T-helper 2 cell treated with Interferon-gamma antibody and Interleukin-4, amounts not matched to agents 100 ng/mL and 5 ng/mL, for 36 hours (primary cell): ENCODE measurements around the gene ARHGAP1. TPM values are rescaled to one million over a fixed set of nuclear protein-coding genes. Genes with fewer than 3 reads are reported as not detected.

ENCODE experiments used
- intact Hi-C: fragments of 100-400 bp; cut with micrococcal nuclease; formaldehyde crosslinking; loops from one replicate; pipeline ENCODE4 v1.15.1; 2023
- total RNA-seq: library from RNA; stranded (reverse); gene quantifications from 2 replicates; pipeline ENCODE4 v1.2.3, GENCODE V29; 2022

Gene ARHGAP1
- total RNA-seq, result 77.0 and 87.5 TPM in 2 replicates

DNA sequence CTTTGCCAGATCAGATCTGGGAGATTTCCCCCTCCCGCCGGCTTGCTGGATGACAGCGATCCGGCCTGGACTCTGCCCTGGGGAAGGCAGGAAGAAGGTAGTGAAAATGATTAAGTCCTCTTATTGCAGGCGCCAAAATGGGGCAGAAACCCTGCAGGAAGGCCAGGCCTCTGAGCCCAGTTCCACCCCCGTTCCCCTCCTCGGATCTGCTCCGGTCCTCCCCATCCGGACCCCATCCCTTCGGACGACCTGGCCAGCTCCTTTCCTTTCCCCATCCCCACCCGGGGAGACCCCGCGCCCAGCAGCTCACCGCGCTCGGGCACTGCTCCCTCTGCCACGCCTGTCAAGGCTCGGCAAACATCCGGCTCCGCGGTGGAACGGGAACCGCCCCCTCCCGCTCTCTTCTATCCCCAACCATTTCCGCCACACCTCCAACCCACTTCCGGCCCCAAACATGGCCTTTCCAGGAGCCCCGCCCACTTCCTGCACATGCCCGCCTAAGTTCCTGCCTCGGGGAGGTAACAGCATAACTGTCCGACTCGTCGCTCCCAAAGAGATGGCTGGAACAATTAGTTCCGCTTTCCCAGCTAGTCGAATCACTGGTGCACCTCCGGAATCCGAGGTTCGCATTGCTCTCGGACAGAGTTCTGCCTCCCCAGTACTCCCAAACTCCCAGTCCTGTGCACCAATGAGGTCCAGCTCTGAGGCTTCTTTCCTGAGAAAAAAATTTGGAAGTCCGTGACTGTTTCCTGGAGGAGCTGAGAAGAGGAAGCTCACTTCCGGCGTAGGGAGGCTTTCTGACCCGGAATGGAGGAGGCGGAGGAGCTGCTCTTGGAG is at the start of gene ARHGAP1, which contains the start of gene ZNF408:
TSS of gene ARHGAP1 (minus strand) at position 379 of the 837 bp plus-strand sequence. CDS start 4,512 bp downstream, outside the sequence.
TSS of gene ZNF408 (plus strand) at position 791 of the 837 bp plus-strand sequence. CDS start at position 808, 17 bp downstream.
- intact Hi-C loops, result loop anchor here (1.0 to 10.0 kb wide), 10 partner anchors 29 to 782 kb away; partner anchors contain the start of genes AMBRA1, ATG13, CKAP5 and CSTPP1

DNA sequence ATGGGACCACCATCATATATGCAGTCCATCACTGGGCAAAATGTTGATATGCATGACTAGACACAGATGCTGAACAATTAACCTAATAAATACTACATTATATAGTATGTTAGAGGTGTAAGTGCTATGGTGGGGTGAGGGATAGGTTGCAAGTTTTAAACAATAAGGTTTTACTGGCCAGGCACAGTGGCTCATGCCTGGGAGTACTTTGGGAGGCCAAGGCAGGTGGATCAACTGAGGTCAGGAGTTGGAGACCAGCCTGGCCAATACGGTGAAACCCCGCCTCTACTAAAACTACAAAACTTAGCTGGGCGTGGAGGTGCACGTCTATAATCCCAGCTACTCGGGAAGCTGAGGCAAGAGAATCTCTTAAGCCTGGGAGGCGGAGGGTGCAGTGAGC is 46.7 kb upstream of the ARHGAP1 start:
- intact Hi-C loops, result no loop called here

DNA sequence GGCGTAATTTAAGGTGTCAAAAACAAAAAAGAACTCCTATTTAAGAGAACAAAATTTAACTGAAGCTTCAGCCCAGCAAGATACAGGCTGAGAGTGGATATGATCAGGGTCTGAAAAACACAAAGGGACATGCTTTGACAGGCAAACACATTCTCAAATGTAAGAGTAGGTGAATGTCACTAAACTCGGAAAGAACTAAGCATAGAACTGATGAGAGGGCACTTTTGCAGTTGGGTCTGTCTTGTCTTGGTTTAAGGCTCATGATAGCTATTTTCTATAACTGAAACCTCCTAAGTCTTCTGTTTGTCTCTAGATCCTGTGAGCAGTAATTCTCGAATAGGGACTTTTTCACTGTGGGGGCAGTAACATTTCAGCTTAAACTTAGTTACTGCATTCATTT is 45.6 kb upstream of the ARHGAP1 start:
- intact Hi-C loops, result no loop called here

DNA sequence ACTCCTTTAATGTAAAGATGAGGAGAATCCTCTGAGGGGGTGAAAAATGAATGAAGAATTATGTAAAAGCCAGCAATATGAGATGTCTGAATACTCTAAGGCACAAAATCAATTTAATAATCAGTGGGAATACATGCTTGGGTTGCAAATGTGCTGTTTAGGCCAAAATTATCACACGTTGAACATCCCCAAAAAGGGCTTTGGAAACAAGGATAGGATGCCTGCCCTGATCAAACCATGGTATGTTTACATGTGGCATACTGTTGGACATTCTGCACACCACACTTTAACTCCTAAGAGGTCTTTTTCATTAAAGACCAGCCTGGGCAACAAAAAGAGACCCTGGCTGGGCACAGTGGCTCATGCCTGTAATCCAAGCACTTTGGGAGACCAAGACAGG is 44.9 kb upstream of the ARHGAP1 start:
- intact Hi-C loops, result no loop called here

DNA sequence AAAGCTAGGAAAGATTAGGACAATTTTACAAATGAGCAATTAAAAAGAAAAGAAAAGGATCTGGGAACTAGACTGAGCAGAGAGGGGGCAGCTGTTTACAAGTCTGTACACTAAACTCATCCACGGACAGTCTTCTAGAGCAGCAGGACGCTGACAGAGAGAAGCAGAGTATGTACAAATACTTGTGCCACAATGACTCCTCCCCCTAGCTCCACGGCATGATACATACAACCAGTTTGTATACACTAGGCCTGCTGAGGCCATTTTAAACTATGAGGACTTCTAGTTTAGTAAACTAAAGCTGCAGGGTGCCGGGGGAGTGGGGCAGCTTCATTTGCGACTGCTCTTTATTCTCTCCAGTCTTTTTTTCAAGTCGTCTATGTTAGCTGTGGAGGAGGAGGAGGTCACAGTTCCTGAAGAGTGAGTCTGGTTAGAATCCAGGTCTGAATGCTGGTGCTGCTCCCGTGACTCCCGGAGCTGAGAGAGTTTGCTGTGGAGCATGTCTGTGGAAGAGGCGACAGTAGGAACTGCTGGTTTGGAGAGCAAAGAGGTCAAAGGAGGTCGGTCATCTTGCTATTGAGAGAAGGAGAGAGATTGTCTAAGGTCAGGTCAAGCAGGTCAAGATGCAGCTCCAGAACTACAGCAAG is 43.4 kb upstream of the ARHGAP1 start:
- intact Hi-C loops, result no loop called here

DNA sequence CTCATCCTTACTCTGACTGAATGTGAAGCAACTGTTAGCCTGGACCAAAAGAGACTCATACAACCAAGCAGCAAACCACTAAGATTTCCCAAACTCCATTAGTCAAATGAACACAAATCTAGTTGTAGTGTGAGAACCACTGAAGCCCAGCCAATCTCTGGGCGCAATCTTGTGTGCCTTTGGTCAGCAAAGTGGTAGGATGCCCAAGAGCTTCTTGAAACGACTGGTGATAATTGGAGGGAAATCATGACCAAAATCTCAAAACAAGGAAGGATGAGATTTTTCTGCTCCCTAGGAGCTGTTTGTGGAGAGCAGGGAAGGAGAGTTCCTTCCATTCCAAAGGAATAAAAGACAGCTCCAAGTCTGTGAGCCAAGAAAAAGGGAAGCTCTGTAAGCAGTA is 42.6 kb upstream of the ARHGAP1 start:
- intact Hi-C loops, result no loop called here

DNA sequence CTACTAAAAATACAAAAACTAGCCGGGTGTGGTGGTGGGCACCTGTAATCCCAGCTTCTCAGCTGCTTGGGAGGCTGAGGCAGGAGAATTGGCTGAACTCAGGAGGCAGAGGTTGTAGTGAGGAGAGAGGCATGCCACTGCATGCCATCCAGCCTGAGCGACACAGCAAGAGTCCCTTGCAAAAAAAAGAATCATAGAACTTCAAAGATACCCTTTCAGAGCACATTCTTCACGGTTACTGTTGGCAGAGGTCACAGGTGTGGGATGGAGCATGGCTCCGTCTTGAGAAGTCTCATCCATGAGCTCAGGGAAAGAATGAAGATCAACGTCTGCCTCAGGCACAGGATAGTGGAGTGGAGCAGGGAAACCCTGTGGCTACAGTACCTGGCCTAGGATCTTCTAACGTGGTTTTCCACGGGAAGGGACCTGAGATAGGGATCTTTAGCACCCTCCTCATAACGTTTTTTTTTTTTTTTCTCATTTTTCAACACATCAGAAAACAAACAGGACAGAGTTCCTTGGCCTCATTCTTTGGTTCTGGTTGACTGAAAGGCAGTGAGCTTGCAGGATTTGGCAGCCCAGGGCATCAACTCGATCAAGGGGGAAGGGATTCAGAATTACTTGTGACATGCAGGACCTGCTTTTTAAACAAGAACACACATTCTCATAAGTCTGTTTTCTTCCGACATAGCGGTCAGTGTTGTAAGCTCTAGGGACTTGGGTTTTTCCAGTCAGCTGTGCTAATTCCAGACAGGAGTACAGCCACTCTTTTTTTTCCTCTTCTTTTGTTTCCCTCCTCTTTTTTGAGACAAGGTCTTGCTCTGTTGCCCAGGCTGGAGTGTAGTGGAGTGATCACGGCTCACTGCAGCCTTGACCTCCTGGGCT is 41.4 kb upstream of the ARHGAP1 start:
- intact Hi-C loops, result no loop called here

DNA sequence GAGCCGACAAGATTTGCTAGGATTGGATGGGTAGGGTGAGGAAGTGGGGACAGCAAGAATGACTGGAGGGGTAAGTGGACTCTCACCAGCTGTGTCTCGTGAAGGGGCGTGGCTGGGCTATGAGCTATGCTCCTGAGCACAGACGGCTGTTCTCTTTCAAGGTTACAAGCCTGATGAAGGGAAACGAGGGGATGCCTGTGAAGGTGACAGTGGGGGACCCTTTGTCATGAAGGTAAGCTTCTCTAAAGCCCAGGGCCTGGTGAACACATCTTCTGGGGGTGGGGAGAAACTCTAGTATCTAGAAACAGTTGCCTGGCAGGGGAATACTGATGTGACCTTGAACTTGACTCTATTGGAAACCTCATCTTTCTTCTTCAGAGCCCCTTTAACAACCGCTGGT is 38.5 kb upstream of the ARHGAP1 start:
- intact Hi-C loops, result no loop called here

DNA sequence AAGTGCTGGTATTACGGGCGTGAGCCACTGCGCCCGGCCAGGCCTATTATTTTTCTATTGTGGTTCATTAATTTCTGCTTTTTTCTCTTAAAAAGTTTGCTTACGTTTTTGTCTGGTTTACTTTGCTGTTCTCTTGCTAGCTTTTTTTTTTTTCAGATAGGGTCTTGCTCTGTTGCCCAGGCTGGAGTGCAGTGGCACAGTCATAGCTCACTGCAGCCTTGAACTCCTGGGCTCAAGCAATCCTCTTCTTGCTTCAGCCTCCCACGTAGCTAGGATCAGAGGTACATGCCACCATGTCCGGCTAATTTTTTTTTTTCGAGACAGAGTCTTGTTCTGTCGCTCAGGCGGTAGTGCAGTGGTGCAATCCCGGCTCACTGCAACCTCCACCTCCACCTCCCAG is 37.3 kb upstream of the ARHGAP1 start:
- intact Hi-C loops, result no loop called here

DNA sequence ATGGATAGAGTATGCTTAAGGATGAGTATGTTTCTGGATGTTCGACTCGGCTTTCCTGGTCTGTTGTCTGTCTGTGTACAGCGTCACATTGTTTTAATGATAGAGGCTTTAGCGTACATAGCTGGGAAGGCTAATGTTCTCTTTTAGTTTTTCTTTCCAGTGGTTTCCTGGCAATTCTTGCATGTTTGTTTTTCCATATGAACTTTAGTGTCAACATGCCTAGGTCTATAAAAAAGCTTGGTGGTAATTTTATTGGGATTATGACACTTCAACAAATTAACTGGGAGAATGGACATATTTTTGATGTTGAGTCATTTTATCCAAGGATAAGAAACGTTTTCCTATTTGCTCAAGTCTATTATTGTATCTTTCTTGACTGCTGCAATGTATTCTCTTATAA is 36.2 kb upstream of the ARHGAP1 start:
- intact Hi-C loops, result no loop called here

DNA sequence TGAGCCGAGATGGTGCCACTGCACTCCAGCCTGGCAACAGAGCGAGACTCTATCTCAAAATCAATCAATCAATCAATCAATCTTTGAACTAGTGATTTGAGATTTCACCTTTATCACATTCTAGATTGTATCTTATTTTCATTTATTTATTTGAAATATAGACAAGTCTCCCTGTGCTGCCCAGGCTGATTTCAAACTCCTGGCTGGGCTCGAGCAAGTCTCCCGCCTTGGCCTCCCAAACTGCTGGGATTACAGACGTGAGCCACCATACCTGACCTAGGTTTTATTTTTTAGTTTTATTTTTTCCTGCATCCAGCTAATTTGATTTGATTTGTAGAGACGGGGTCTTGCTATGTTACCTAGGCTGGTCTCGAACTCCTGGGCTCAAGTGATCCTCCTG is 35.7 kb upstream of the ARHGAP1 start:
- intact Hi-C loops, result no loop called here

DNA sequence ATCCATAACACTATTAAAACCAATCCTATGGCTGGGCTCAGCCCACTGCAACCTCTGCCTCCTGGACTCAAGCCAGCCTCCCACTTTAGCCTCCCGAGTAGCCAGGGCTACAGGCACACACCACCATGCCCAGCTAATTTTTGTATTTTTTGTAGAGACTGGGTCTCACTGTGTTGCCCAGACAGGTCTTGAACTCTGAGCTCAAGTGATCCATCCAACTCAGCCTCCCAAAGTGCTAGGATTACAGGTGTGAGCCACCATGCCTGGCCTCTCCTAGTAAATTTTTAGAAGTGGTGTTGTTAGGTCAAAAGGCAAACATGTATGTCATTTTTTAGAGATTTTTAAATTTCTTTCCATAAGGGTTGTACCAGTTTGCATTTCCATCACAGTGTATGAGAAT is 32.8 kb upstream of the ARHGAP1 start:
- intact Hi-C loops, result no loop called here

DNA sequence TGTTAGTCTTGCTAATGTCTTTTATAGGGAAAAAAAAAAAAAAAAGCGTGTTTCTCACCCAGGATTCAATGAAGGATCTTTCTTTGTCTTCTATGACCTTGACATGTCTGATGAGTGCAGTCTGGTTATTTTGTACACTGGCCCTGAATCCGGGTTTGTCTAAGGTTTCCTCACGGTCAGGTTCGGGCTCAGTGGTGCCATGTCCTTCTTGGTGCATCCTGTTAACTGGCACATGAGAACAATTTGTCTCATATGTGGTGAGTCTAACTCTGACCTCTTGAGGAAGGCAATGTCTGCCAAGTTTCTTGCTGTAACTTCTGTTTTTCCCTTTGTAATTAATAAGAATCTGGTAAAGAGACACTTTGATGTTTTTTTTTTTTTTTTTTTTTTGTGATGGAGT is 31.1 kb upstream of the ARHGAP1 start:
- intact Hi-C loops, result no loop called here

DNA sequence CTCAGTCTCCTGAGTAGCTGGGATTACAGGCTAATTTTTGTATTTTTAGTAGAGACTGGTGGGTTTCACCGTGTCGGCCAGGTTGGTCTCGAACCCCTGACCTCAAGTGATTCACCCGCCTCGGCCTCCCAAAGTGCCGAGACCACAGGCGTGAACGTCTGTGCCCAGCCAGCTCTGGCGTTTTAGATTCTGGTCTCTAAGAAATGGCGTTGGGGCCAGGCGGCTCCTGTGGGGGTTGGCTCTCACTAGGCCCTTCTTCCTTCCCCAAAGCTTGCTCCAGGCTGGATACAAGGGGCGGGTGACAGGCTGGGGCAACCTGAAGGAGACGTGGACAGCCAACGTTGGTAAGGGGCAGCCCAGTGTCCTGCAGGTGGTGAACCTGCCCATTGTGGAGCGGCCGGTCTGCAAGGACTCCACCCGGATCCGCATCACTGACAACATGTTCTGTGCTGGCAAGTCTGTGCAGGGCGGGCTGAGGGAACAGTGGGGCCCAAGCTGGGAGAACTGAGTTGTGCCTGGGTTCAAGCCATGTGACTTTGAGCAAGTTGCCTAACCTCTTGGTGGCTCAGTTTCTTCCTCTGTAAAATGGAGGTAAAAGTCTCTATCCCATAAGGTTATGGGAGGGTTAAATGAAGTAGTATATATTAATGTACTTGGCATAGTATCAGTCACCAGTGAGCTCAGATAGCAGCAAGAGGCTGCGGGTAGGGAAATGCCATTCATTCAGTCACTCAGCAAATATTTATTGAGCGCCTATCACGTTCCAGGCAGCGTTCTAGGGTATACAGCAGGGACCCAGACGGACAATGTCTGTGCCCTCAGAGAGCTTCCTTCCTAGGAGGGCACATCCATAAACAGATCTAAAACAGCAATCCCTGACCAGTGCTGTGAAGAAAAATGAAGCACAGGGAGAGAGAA is 28.9 kb upstream of the ARHGAP1 start:
- intact Hi-C loops, result no loop called here

DNA sequence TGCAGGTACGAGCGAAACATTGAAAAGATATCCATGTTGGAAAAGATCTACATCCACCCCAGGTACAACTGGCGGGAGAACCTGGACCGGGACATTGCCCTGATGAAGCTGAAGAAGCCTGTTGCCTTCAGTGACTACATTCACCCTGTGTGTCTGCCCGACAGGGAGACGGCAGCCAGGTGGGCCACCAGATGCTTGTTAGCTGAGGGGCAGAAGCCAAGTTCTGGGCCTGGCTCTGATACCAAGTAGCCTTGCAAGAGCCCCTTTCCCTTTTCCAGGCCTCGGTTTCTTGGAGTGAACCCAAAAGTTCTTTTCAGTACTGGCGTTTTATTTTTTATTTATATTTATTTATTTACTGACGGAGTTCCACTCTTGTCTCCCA is 28.2 kb upstream of the ARHGAP1 start:
- intact Hi-C loops, result no loop called here

DNA sequence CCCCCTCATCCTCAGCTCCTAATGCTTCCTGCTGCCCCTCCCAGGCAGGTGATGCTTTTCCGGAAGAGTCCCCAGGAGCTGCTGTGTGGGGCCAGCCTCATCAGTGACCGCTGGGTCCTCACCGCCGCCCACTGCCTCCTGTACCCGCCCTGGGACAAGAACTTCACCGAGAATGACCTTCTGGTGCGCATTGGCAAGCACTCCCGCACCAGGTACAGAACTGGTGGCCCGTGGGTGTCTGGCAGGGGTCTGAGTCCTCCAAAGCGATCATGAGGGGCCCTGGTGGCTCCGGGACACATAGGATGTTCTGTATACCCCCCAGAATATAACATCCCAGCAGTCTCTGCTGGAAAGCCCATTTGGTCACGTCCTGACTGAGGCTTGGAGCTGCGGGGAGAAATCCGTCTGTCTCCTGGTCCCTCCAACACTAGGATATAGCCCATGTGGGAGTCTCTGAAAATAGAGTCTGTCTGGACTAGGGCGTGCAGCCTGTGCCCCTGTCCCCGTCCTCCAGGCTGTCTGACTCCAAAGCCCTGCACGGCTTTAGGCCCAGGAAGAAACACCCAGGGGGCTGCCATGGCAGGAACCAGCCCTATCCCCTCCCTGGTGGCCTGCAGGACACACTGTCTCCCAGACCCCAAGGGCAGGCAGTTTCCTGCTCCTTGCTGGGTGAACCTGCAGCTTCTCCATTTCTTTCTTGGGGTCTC is 27.7 kb upstream of the ARHGAP1 start:
- intact Hi-C loops, result no loop called here

DNA sequence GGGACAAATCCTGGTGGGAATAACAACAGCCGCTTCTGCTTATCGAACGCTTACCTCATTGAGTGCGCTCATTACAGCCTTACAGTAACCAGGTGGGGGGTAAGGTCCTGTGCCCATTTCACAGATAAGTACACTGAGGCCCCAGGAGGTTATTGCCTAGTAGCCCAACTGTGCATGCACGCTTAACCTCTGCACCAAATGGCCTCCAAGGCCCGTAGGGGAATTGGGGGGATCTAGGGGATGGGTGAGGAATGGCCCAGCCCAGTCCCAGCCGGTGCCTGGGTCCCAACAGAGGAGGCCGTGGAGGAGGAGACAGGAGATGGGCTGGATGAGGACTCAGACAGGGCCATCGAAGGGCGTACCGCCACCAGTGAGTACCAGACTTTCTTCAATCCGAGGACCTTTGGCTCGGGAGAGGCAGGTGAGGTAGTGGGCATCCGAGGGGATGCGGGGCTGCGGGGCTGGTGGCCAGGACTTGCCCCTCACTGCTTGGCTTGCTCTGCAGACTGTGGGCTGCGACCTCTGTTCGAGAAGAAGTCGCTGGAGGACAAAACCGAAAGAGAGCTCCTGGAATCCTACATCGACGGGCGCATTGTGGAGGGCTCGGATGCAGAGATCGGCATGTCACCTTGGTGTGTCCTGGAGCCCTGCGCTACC is 25.9 kb upstream of the ARHGAP1 start:
- intact Hi-C loops, result no loop called here

DNA sequence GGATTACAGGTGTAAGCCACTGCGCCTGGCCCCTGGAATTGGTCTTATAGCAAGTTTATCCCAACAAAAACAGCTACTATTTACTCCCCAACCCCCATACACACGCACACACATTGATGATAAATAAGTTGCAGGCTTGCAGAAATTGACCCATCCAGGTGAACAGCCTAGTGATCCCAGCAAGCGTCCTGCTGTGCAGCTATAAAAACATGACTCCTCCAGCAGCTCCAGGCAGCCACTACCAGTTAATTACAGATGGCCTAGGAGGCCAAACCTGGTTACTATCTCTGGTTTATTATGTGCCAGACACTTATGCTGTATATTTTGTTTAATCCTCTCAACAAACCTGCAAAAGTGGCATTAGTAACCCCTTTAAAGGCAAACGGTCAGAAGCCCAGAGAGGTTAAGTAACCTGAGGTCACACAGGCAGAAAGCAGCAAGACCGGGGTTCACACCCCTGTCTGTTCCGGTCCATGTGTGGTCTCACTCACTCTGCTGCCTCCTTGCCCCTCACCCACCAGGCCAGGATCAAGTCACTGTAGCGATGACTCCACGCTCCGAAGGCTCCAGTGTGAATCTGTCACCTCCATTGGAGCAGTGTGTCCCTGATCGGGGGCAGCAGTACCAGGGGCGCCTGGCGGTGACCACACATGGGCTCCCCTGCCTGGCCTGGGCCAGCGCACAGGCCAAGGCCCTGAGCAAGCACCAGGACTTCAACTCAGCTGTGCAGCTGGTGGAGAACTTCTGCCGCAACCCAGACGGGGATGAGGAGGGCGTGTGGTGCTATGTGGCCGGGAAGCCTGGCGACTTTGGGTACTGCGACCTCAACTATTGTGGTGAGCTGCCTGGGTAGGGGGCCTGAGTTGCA is 25.2 kb upstream of the ARHGAP1 start:
- intact Hi-C loops, result no loop called here
